ENCODE data around the gene PER3. TPM values are rescaled to one million over a fixed set of nuclear protein-coding genes. Genes with fewer than 3 reads are reported as not detected.
"Not testable (repeated sequence)": the region's sequence is repeated elsewhere in the genome, so short reads cannot be mapped to it uniquely, and the experiment has no call there.

The PER3 gene
- total RNA-seq, 1 donor from 2014 or later, result 2.9 TPM

DNA sequence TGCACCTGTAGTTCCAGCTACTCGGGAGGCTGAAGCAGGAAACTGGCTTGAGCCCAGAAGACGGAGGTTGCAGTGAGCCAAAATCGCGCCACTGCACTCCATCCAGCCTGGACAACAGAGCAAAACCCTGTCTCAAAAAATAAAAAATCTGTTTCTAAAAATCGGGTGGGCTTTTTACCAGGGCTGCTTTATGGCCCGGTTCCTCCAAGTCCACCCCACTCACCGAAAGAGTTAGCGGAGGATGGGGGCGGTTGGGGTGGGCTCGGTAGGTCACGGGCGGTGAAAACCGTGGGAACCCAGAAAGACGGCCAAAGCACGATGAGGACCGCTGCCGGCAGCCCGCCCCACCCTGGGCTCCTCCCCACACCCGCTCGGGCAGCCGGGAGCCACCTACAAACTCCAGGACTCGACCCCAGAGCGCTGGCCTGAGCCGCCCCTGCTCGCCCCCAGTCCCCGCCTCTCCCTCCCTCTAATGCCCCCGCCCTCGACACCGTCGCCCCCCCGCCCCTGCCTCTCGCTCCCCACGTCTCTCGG, 846 bp upstream of the PER3 start:
- H3K36me3 Mint-ChIP-seq (ENCODE audit: insufficient read depth), result peaks cover 17% of the 10 kb centered on the region
- H3K9me3 Mint-ChIP-seq (ENCODE audit: low read depth), result peaks cover 5% of the 10 kb centered on the region
- H3K4me3 Mint-ChIP-seq (ENCODE audit: low read depth), result peak overlapping the region; percentile 79
- peak; percentile 51 for DNase-seq (ENCODE audit: low spot score, unreplicated experiment)
- TF ChIP-seq, protein P1, sequence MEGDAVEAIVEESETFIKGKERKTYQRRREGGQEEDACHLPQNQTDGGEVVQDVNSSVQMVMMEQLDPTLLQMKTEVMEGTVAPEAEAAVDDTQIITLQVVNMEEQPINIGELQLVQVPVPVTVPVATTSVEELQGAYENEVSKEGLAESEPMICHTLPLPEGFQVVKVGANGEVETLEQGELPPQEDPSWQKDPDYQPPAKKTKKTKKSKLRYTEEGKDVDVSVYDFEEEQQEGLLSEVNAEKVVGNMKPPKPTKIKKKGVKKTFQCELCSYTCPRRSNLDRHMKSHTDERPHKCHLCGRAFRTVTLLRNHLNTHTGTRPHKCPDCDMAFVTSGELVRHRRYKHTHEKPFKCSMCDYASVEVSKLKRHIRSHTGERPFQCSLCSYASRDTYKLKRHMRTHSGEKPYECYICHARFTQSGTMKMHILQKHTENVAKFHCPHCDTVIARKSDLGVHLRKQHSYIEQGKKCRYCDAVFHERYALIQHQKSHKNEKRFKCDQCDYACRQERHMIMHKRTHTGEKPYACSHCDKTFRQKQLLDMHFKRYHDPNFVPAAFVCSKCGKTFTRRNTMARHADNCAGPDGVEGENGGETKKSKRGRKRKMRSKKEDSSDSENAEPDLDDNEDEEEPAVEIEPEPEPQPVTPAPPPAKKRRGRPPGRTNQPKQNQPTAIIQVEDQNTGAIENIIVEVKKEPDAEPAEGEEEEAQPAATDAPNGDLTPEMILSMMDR (IDR thresholded peaks at IDR 0.05; ENCODE audit: unreplicated experiment), result no peak
- peak overlapping the region; percentile 80 for H3K27ac Mint-ChIP-seq
- H3K27me3 Mint-ChIP-seq, result peaks cover 6% of the 10 kb centered on the region
- no peaks in the 10 kb centered on the region for H3K4me1 Mint-ChIP-seq (ENCODE audit: low read depth)

DNA sequence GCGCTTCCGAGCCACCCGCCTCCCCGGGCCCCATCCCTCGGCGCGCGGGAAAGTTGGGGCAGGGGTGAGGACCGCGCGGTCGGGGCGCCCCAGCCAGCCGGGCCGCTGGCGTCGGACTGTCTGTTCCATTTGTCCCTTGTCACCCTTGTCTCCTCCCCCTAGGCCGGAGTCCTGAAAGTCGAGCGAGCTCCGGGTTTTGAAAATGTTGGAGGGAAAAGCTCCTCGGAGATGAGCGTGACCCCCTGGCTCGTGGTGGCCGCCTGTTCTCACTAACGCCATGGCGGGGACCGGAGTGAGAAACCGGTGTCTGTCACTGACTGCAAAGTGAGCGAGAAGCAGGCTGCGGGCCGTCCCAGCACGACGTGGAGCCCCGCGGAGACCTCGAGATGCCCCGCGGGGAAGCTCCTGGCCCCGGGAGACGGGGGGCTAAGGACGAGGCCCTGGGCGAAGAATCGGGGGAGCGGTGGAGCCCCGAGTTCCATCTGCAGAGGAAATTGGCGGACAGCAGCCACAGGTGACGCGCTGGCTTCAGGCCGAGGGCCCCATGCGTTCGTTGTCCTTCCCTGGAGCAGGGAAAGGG, 491 bp downstream of the PER3 start:
- H3K27ac Mint-ChIP-seq, result no peak overlapping the region
- H3K9me3 Mint-ChIP-seq (ENCODE audit: low read depth), result peaks cover 8% of the 10 kb centered on the region
- H3K4me3 Mint-ChIP-seq (ENCODE audit: low read depth), result no peak overlapping the region
- no peaks in the 10 kb centered on the region for H3K4me1 Mint-ChIP-seq (ENCODE audit: low read depth)
- no peak for DNase-seq (ENCODE audit: low spot score, unreplicated experiment)
- H3K36me3 Mint-ChIP-seq (ENCODE audit: insufficient read depth), result peaks cover 21% of the 10 kb centered on the region
- TF ChIP-seq, protein P1 (IDR thresholded peaks at IDR 0.05; ENCODE audit: unreplicated experiment), result no peak
- H3K27me3 Mint-ChIP-seq, result peaks cover 6% of the 10 kb centered on the region

DNA sequence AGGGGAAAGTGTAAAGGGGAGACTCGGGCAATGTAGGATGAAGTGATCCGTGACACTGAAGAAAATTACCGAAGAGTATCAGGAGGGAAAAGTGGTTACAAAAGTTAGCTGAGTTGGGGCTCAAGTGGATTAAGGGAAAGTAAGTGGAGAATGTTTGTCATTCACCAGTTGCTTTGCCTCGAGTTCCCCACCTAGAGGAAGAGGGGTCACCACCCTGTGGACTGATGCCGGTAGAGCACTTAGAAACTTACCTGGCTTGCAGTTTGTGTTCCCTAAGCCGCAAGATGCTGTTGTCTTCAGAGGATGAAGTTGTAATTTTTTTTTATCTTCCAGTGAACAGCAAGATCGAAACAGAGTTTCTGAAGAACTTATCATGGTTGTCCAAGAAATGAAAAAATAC, 1.0 kb downstream of the PER3 start:
- TF ChIP-seq, protein P1 (IDR thresholded peaks at IDR 0.05; ENCODE audit: unreplicated experiment), result no peak
- H3K36me3 Mint-ChIP-seq (ENCODE audit: insufficient read depth), result peaks cover 26% of the 10 kb centered on the region
- no peak for DNase-seq (ENCODE audit: low spot score, unreplicated experiment)

DNA sequence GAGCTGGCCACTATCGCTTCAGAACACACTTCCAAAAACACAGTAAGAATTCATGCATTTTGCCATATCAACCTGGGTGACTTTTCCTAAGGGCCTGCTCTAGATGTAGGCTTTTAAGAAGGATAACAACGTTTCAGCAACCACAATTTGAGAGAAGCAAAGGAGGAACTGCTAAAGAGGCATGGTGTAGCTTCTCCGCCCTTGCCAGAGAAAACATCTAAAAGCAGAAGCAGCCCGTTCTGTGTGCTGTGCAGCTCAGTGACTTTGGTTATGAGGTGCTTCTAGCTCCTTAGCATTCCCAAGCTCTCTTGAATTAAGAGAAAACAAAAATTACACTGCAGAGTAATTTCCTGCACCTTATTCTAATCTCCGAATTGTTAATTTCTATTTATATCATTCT, 2.7 kb downstream of the PER3 start:
- TF ChIP-seq, protein P1 (IDR thresholded peaks at IDR 0.05; ENCODE audit: unreplicated experiment), result no peak
- no peaks in the 10 kb centered on the region for H3K4me1 Mint-ChIP-seq (ENCODE audit: low read depth)
- H3K4me3 Mint-ChIP-seq (ENCODE audit: low read depth), result no peak overlapping the region
- peaks cover 26% of the 10 kb centered on the region for H3K9me3 Mint-ChIP-seq (ENCODE audit: low read depth)
- H3K27me3 Mint-ChIP-seq, result peaks cover 6% of the 10 kb centered on the region
- H3K36me3 Mint-ChIP-seq (ENCODE audit: insufficient read depth), result peaks cover 33% of the 10 kb centered on the region
- no peak overlapping the region for H3K27ac Mint-ChIP-seq
- DNase-seq (ENCODE audit: low spot score, unreplicated experiment), result no peak

More for the DNA sequence above, 1.0 kb downstream of the PER3 start:
- Mint-ChIP-seq H3K4me1 (ENCODE audit: low read depth) (no peaks in the 10 kb centered on the region), H3K9me3 (ENCODE audit: low read depth) (peaks cover 13% of the 10 kb centered on the region), H3K27ac (no peak overlapping the region), H3K27me3 (peaks cover 6% of the 10 kb centered on the region), H3K4me3 (ENCODE audit: low read depth) (peak overlapping the region; percentile 14)

DNA sequence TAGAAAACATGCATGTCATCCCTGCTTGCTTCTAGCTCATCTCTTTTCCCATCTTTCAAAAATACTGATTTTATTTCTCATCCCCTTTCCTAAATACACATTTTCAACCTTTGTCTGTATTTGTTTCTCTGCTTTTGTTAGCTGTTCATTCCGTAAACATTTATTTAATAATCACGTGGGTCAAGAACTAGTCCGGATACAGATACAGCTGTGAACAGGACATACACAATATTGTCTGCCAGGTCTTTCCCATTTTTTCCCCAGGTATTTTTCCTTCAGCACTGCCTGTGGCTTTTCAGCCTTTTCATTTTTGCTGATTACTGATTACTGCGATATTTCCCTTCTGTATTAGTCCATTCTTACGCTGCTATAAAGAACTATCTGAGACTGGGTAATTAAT, 5.7 kb downstream of the PER3 start:
- TF ChIP-seq, protein P1 (IDR thresholded peaks at IDR 0.05; ENCODE audit: unreplicated experiment), result no peak
- Mint-ChIP-seq H3K4me1 (ENCODE audit: low read depth) (no peaks in the 10 kb centered on the region), H3K36me3 (ENCODE audit: insufficient read depth) (peaks cover 39% of the 10 kb centered on the region), H3K27ac (no peak overlapping the region), H3K27me3 (peaks cover 6% of the 10 kb centered on the region), H3K9me3 (ENCODE audit: low read depth) (peaks cover 29% of the 10 kb centered on the region), H3K4me3 (ENCODE audit: low read depth) (no peak overlapping the region)
- DNase-seq (ENCODE audit: low spot score, unreplicated experiment), result no peak

DNA sequence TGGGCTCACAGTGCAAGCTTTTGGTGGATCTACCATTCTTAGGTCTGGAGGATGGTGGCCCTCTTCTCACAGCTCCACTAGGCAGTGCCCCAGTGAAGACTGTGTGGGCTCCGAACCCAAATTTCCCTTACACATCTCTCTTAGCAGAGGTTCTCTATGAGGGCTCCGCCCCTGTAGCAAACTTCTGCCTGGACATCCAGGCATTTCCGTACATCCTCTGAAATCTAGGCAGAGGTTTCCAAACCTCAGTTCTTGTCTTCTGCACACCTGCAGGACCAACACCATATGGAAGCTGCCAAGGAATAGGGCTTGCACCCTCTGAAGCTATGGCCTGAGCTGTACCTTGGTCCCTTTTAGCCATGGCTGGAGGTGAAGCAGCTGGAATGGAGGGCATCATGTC, 6.9 kb downstream of the PER3 start:
- H3K4me3 Mint-ChIP-seq (ENCODE audit: low read depth); H3K4me1 Mint-ChIP-seq (ENCODE audit: low read depth); H3K27me3 Mint-ChIP-seq; H3K27ac Mint-ChIP-seq; DNase-seq (ENCODE audit: low spot score, unreplicated experiment): not testable (repeated sequence)
- H3K9me3 Mint-ChIP-seq (ENCODE audit: low read depth), result peaks cover 24% of the 10 kb centered on the region
- H3K36me3 Mint-ChIP-seq (ENCODE audit: insufficient read depth), result peaks cover 33% of the 10 kb centered on the region
